HEK293T (cell line): ENCODE measurements around the gene FMN2.

ENCODE experiments used
- BHLHE40 ChIP-seq: fragments of 450-650 bp; IDR thresholded peaks from 2 replicates; pipeline ENCODE4 v1.6.1; 2016; ENCODE audit warnings: mild to moderate bottlenecking, moderate library complexity, borderline replicate concordance
- ELF4 ChIP-seq: fragments of 450-650 bp; IDR thresholded peaks from 2 replicates; pipeline ENCODE4 v1.6.1; 2017; ENCODE audit warnings: antibody characterized with exemption
- FOXK2 ChIP-seq: fragments of 450-650 bp; IDR thresholded peaks from 2 replicates; pipeline ENCODE4 v1.6.1; 2016; ENCODE audit warnings: mild to moderate bottlenecking
- FOXM1 ChIP-seq: fragments of 450-650 bp; IDR thresholded peaks from 2 replicates; pipeline ENCODE4 v1.6.1; 2017; ENCODE audit warnings: mild to moderate bottlenecking, borderline replicate concordance
- HDGF ChIP-seq: fragments of 450-650 bp; IDR thresholded peaks from 2 replicates; pipeline ENCODE4 v1.6.1; 2017; ENCODE audit warnings: antibody characterized with exemption, borderline replicate concordance
- NFRKB ChIP-seq: fragments of 450-650 bp; IDR thresholded peaks from 2 replicates; pipeline ENCODE4 v1.6.1; 2016; ENCODE audit warnings: mild to moderate bottlenecking, moderate library complexity
- SP1 ChIP-seq: fragments of 450-650 bp; IDR thresholded peaks from 2 replicates; pipeline ENCODE4 v1.6.1; 2017
- SUZ12 ChIP-seq: fragments of 450-650 bp; IDR thresholded peaks from 2 replicates; pipeline ENCODE4 v1.6.1; 2016; ENCODE audit warnings: mild to moderate bottlenecking
- TF ChIP-seq, protein P1 (sequence below): fragments of 450-650 bp; IDR thresholded peaks from 2 replicates; pipeline ENCODE4 v1.6.1; 2016

DNA sequence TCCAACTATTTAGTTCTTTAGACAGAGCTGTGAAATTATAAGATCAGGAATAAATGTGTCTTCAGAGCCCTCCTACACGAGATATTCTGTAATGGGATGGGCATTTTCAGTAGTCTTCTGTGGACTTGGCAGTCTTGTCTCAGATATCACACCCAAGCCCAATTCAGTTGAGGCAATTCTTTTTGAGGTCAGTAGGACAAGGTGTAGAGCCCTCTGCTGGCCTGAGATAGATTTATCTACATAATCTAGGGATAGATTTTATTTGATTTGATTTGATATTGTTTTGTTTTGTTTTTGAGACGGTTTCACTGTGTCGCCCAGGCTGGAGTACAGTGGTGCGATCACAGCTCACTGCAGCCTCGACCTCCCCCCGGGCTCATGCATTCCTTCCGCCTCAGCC is 77.5 kb downstream of the FMN2 start:
- no peak for TF ChIP-seq BHLHE40
- TF ChIP-seq HDGF, result no peak
- TF ChIP-seq SP1, result no peak
- no peak for TF ChIP-seq FOXM1
- TF ChIP-seq, protein P1, sequence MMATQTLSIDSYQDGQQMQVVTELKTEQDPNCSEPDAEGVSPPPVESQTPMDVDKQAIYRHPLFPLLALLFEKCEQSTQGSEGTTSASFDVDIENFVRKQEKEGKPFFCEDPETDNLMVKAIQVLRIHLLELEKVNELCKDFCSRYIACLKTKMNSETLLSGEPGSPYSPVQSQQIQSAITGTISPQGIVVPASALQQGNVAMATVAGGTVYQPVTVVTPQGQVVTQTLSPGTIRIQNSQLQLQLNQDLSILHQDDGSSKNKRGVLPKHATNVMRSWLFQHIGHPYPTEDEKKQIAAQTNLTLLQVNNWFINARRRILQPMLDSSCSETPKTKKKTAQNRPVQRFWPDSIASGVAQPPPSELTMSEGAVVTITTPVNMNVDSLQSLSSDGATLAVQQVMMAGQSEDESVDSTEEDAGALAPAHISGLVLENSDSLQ, result no peak
- TF ChIP-seq ELF4, result no peak
- TF ChIP-seq NFRKB, result no peak
- no peak for TF ChIP-seq FOXK2
- TF ChIP-seq SUZ12, result no peak
